NCI-H774 (cell line): ENCODE measurements around the gene NAP1L3.

Experiments used
- DNase-seq: peaks from one replicate; lab custom pipeline; 2025; lab: John Stamatoyannopoulos, UW

Gene NAP1L3

DNA sequence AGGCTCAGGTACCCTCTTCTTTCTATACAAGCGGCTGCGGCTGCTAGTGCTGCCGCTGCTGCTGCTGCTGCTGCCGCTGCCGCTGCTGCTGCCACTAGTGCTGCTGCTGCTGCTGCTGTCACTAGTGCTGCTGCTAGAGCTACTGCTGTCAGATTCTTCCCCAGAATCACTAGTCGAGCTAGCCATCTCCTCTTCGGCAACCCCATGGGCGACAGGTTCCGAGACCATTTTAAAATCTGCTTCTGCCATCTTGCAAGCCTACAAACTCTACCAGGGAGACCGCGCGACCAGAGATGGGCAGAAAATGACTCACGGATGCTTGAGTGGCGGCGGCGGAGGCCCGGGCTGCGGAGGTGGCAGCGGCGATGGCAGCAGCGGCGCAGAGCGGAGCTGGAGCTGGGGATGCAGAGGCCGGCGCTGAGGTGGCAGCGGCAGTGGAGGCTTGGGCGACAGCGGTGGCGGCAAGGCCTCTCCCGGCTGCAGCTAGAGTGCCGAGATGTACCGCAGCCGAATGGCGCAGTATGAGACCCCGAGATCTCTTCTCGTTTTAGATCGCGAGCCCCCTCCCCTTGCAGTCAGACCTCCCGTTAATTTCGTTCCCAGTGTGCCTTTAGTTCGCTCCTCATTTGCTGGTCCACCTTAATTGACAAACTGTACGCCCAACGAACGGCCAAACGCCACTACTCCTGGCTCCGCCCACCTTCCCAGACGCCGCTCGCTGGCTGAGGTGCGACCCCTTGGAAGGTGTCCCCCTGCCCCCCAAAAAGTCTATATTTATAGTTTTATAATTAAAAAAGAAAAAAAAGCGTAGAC is at the start of gene NAP1L3:
NAP1L3 (minus strand) TSS at position 523 of the 813 bp plus-strand sequence; CDS start at position 249, 274 bp downstream.
- DNase-seq, result peak; percentile 53

DNA sequence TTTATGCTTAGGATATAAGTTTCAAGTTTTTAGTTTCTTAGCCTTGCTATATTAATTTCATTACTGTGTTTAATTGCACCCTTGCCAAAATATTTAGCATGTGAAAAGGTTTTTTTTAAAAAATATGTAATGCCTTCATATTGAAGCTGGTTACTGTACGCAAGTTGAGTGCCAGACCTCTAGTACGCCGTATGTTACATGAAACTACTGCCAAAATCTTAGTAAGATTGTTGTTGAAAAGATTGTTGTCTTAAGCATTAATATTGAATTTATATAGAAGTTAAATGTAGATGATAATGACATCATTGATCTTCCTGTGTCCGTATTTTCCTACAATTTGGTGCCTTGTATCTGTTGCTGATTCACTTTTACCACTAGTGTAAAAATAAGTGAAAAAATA is 37.7 kb upstream of the NAP1L3 start:
- no peak for DNase-seq

- no peak for DNase-seq
These were observed 30.3 kb upstream of the NAP1L3 start for GRCh38 chrX:93703701-93704100.

- DNase-seq, result no peak
These were observed 22.6 kb upstream of the NAP1L3 start for GRCh38 chrX:93695981-93696380.

DNA sequence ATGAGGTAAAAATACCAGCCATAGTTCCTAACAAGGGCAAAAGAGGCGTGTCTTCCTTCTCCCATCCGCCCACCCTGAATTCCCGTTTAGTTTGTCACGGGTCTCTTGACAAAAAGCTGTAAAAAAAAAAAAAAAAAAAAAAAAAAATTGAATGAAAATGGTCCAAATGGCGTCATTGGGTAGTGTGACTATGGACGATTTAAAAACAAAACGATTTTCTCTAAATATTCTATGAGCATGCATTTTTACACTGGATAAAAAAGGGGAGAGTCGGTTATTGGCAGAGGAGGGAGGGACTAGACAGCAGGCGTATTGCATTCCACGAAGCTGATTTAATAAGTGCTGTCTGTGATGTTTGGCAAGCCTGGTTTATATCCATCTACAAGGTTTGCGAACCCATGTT is 492 bp upstream of the NAP1L3 start, which contains the start of gene FAM133A:
FAM133A (plus strand) TSS at position 338 of the 403 bp plus-strand sequence. CDS start 35,214 bp downstream, outside the sequence.
- peak; percentile 45 for DNase-seq

DNA sequence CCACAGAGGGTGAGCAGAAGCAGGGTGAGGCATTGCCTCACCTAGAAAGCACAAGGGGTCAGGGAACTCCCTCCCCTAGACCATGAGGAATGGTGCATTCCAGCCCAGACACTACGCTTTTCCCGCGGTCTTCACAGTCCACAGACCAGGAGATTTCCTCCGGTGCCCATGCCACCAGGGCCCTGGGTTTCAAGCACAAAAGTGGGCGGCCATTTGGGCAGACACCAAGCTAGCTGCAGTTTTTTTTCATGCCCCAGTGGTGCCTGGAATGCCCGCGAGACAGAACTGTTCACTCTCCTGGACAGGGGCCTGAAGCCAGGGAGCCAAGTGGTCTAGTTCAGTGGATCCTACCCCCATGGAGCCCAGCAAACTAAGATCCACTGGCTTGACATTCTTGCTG is 12.8 kb downstream of the NAP1L3 start:
- DNase-seq, result no peak

DNA sequence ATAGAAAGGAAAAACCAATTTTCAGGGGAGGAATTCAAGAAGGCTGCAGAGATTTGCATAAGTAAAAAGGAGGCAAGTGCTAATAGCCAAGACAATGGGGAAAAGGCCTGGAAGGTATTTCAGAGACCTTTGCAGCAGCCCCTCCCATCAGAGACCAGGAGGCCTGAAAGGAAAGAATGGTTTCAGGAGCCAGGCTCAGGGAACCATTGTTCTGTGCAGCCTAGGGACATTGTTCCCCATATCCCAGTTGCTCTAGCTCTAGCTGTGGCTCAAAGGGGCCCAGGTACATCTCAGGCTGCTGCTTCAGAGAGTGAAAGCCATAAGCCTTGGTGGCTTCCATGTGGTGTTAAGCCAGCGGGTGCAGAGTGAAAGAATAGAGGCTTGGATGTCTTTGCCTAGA is 24.0 kb downstream of the NAP1L3 start:
- DNase-seq, result no peak

DNA sequence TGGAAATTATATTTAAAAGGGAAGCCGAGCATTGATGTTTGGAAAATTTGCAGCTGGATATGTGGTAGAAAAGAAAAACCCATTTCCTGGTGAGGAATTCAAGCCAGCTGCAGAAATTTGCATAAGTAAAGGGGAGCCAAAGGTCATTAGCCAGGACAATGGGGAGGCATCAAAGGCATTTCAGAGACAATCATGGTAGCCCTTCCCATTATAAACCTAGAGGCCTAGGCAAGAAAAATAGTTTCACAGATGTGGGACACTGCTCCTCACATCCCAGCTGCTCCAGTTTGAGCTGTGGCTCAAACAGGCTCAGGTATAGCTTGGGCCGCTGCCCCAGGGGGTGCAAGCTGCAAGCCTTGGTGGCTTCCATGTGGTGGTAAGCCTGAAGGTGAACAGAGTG is 35.8 kb downstream of the NAP1L3 start:
- DNase-seq, result no peak
